ENCODE data around the gene ADAM10.

ADAM10 gene

GRCh38 chr15:58715266-58715917 lies 34.1 kb downstream of the ADAM10 start:
- DNase-seq = no peak

GRCh38 chr15:58710701-58711100 lies 38.8 kb downstream of the ADAM10 start:
- DNase-seq = no peak

- no peak for DNase-seq
Measured at GRCh38 chr15:58707397-58707796, 42.1 kb downstream of the ADAM10 start.

- no peak for DNase-seq
Measured at GRCh38 chr15:58705105-58705504, 44.4 kb downstream of the ADAM10 start.

GRCh38 chr15:58704155-58704865 lies 45.2 kb downstream of the ADAM10 start:
- DNase-seq = no peak

GRCh38 chr15:58703610-58704009 lies 45.9 kb downstream of the ADAM10 start:
- no peak for DNase-seq

- DNase-seq = no peak
Measured at GRCh38 chr15:58702233-58702632, 47.3 kb downstream of the ADAM10 start.

- no peak for DNase-seq
Measured at GRCh38 chr15:58701376-58701775, 48.1 kb downstream of the ADAM10 start.

- no peak for DNase-seq
Measured at GRCh38 chr15:58699769-58700168, 49.7 kb downstream of the ADAM10 start.

GRCh38 chr15:58698887-58699641 lies 50.4 kb downstream of the ADAM10 start:
- no peak for DNase-seq

GRCh38 chr15:58697220-58697619 lies 52.3 kb downstream of the ADAM10 start:
- DNase-seq = no peak

GRCh38 chr15:58696738-58697137 lies 52.8 kb downstream of the ADAM10 start:
- DNase-seq = no peak

GRCh38 chr15:58694641-58695398 lies 54.7 kb downstream of the ADAM10 start:
- no peak for DNase-seq

- DNase-seq = no peak
Measured at GRCh38 chr15:58690703-58691102, 58.8 kb downstream of the ADAM10 start.

- DNase-seq = no peak
Measured at GRCh38 chr15:58689646-58690045, 59.9 kb downstream of the ADAM10 start.

- DNase-seq = no peak
Measured at GRCh38 chr15:58686286-58686685, 63.2 kb downstream of the ADAM10 start.

- no peak for DNase-seq
Measured at GRCh38 chr15:58684751-58685150, 64.8 kb downstream of the ADAM10 start.

GRCh38 chr15:58684036-58684710 lies 65.3 kb downstream of the ADAM10 start:
- DNase-seq = no peak

GRCh38 chr15:58682234-58682633 lies 67.3 kb downstream of the ADAM10 start:
- DNase-seq = no peak

- no peak for DNase-seq
Measured at GRCh38 chr15:58678683-58679082, 70.8 kb downstream of the ADAM10 start.

- DNase-seq = no peak
Measured at GRCh38 chr15:58677426-58677825, 72.1 kb downstream of the ADAM10 start.

- no peak for DNase-seq
Measured at GRCh38 chr15:58676766-58677165, 72.7 kb downstream of the ADAM10 start.

- DNase-seq = no peak
Measured at GRCh38 chr15:58671186-58671585, 78.3 kb downstream of the ADAM10 start.

Data from NCI-H1092 (cell line).